ENCODE results near the gene ATP5F1D. TPM values are rescaled to one million over a fixed set of nuclear protein-coding genes. Genes with fewer than 3 reads are reported as not detected.
"Not testable (repeated sequence)": the region's sequence is repeated elsewhere in the genome, so short reads cannot be mapped to it uniquely, and the experiment has no call there.

The ATP5F1D gene
- total RNA-seq, 1 experiment from 2014 or later, result 37.0 TPM

DNA sequence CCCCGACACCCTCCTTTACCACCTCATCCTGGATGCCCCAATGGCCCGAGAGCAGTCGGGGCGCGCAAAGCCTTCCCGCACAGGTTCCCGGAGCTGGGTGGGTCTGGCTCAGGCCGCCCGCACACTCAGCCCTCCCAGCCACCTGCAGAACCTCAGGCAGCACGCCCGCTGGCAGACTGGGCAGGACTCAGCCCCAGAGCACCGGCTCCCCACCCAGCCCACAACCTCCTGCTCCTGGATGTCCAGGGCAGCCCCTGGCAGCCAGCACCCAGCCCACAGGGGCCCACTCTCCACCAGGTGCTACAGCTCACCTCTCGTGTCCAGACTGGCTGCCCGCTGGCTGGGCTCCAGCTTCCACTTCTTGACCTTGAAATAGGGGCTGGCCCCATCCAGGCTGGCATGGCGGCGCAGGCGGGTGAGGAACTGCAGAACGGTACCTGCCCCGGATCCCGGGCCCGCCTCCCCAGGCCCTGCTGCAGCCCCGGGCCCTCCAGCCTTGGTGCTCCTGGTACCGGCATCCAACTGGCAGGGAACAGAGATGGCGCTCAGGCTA is 8.4 kb upstream of the ATP5F1D start:
- no peak for DNase-seq (ENCODE audit: low spot score)

DNA sequence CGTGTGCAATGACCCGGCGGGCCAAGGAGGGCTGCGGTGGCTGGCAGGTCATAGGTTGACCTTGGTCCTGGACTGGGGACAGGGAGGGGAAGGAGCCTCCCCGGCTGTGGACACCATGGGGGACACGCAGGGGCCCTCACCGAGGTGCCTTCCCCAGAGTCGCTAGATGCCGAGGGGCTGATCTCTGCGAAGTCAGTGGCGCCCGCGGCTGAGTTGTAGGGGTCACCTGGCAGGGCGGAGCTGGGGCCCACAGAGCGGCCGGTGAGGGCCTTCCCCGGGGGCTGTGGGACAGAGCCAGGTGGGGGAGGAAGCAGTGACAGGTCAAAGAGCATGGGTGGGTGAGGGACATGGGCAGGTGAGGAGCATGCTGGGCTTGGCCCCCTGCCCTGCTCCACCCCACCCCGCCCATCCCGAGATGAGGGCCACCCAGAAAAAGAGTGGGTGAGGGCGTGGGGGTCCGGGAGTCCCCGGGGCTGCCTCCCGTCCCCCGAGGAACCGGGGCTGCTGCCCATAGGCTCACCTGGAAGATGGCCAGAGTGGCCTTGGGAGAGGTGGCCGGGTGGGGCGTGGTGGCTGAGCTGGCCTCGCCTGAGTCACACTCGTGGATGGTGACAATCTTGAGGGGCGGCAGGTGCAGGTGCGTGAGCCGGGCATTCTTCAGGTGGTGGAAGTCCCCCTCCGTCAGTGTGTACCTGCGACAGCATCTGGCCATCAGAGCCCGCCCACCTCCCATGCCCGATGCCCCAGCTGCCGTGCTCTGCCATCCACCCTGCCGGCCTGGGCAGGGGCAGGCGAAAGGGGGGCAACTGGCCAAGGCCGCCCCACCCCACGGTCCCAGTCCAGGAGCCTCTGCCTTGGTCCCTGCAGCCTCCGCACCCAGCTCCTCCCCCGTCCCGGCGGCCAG is 7.2 kb upstream of the ATP5F1D start:
- DNase-seq (ENCODE audit: low spot score), result no peak

DNA sequence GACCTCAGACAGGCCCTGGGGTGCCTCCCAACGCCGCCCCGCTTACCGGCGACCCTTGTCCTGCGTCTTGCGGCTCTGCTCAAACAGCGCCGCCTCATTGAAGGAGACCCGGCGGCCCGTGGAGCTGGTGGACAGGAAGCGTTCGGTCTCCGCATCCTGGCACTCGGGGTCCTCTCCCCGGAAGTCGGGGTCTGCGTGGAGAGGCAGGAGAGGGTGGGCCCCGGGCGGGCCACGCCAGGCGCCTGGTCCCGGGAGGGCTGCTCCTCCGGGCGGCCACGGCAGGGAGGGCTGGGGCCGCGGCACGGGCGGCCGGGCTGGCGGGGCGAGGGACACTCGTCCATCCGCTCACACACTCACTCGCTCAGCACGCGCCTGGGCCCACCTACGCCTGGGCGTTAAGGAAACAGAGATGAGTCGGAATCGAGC is 6.6 kb upstream of the ATP5F1D start:
- no peak for DNase-seq (ENCODE audit: low spot score)

DNA sequence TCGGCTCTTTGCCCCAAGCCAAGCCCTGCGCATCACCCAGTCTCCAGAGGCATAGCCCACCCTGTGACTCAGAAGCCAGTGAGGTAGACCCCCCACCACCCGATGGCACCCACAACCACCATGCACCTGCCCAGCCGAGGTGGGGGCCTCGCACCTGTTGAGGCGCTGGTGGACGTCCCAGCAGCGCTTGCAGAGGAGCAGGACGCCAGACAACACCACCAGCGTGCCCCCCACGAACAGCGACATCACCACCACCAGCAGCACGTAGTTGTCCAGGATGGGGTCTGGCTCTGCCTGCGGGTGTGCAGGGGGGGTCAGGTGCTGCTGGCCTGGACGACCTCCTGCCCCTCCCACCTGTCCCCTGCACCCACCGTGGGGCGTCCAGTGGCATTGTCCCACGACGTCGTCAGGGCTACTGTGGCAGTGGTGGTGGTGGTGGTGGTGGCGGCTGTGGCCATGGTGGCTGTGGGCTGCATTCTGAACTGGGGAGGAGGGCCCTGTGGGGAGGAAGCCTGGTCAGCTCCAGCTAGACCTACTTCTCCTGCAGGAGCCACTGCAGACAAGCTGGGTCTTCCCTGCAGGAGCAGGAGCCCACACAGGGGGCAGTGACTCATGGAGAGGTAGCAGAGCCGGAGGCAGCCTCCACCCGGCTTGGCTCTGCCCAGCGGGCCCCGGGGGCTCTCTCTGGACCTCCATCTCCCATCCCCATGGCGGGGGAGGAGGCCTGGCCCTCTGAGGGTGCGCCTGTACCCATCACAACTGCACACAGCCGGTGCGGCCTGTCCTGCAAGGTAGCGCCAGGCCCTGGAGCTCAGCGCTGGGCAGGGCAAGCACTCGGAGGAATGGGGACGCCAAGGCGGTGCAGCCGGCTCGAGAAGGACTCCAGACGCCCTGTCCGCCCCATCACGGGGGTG is 5.7 kb upstream of the ATP5F1D start:
- no peak for DNase-seq (ENCODE audit: low spot score)

DNA sequence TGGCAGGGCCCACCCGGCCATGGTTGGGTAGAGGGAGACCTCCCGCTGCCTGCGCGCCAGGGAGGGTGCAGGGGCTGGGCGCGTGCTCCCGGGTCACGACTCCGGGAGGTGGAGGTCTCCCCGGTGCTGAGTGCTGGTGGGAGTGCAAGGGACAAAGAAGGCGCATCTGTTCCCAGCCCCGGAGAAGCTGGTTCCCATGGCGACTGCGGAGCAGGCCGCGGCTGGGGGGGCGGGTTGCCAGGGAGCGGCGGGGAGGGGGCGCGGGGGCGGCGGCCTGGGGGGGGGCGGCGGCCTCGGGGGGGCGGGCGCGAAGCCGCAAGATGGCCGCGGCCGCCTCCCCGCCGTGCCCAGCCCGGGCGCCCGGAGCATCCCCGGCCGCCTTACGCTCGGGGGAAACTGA is 5.0 kb upstream of the ATP5F1D start:
- DNase-seq (ENCODE audit: low spot score), result no peak

DNA sequence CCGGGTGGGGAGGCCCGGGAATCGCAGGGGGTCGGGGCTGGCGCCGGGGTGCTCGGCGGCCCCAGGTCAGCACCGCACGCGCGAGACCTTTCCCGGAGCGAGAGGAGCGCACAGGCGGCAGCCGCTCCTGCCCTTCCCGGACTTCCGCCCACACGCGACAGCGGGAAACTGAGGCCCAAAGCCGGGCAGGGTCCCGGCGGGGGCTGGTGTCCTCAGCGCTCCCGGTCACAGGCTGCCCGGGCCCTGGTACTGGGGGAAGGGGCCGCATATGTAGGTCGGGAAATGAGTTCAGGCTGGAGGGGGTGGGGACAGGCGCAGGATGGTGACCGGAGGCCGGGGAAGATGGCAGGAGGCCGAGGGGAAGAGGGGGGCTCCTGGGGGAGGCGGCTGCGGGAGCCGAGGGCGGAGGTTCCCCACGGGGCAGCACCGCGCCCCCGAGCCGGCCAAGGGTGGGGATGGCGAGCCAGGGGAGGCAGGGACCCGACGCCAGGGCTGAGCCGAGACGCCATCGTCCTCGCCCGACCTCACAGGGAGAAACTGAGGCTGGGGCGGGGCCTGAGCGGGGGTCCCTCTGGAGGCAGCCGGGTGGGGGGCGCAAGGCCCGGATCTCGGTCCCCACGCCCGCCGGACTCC is 4.4 kb upstream of the ATP5F1D start:
- DNase-seq (ENCODE audit: low spot score), result no peak

DNA sequence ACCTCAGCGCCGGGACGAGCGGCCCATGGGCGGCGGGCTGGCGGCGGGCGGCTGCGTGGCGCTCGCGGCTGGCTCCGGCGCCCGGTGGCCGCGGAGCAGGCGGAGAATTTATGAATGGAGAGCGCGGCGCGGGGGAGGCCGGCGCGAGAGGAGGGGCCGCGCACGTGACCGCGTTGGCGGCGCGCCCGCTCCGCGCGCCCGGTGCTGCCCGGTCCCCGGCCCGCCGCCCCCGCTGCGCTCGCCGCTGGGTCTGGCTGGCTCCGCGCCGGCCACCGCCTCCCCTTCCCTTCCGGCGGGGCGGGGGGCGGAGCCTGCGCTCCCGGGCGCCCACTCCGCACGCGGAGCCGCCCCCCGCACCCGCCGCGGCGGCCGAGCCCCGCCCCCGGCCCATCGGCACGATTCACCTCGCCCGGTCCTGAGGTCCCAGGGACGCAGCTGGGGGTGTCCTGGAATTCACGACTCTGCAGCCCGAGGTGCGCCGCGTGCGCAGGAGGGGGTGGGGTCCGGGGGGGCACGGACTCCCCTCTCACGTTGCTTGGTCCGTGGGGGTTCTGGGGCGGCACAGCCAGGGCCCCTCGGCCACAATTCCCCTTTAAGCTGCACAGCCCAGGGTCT is 3.7 kb upstream of the ATP5F1D start, which contains the start of gene CBARP:
Gene CBARP, minus strand, starts transcription at position 252 of the 615 bp plus-strand sequence. CDS start 1,905 bp downstream, outside the sequence.
- no peak for DNase-seq (ENCODE audit: low spot score)

DNA sequence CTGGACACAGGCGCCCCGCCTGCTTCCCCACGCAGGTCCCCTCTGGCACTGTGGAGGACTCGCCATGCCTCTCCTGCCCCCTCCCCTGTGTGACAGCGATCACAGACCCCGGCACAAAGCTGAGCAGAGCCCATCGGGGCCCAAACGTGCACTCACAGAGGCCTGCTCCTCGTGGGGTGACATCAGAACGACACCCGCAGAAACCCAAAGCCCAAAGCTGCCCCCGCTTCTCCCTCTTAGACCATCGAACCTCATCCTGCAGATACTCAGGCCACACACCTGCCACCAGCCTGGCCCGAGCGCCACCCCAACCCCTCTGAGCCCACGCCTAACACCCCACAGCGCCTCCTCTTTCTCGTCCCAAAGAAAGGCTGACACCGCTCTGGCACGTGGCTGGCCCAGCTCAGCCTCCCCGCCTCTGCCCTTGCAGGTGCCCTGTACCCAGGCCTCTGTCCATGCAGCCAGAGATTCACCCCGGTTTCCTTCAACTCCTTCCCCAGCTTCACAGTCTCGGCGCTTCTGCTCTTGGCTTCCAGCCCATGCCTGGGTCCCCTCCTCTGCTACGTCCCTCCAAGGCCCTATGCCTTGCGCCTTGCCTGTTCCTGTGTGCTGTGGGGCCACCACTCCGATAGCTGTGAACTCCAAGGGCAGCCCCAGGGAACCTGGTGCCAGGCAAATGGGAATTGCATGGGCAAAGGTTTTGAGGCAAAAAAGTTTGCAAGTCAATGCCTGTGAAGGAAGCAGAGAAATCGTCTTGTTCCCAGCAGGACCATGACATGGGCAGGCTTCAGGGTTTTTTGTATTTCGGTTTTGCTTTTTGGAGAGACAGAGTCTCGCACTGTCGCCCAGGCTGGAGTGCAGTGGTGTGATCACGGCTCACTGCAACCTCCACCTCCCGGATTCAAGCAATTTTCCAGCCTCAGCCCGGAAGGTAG is 2.9 kb upstream of the ATP5F1D start:
- DNase-seq (ENCODE audit: low spot score), result no peak

DNA sequence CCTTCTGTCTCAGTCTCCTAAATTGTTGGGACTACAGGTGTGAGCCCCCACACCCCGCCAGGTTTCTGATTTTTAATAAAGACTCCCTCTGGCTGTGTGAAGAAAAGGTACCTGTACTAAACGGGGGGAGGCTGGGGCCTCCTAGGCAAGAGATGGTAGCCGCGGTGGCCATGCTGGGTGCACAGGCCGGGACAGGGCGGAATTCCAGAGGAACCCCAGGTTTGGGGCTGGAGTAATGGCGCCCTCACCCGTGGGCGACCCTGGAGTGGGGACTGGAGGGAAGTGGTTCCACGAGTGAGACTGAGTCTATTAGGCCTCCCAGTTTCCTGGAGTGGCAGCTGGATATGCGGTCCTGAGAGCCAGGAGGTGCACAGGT is 2.1 kb upstream of the ATP5F1D start:
- DNase-seq (ENCODE audit: low spot score), result no peak

DNA sequence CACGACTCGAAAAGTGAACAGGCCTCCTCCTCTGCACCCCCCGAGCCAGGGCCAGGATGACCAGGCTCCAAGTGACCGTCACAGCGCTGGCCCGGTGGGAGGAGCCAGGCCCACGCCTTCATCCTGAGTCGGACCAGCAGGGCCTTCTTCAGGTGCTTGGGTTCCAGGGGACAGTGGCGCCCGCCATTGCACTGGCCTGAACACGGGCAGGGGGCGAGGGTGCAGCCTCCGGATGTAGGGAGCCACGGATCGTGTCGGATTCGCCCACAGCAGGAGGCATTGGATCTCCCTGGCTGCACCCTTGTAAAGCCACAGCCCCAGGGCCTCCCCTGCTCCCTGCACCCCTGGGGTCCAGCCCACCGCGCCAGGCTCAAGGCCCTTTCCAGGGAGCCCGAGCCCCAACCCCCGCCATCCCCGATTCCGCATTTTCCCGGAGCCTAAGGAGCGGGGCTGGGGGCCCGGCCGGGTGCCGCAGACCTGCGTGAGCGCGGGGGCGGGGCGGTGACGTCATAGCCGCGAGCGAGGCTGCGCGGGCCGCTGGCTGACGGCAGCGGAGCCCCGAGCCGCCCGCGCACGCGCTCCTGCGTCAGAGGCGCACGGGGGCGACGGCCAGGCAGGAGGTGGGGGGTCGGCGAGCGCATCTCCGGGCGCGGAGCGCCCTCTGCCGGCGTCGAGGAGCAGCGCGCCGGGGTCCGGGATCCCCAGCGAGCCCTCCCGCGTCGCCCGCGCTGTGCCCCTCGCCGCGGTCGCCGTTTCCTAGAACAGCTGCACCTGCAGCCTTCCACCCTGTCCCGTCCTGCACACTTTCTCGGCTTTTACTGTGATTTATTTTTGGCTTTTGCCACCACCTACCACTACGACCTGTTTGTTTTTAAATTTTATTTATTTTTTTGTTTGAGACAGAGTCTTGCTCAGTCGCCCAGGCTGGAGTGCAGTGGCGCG is 1.5 kb upstream of the ATP5F1D start:
- peak; percentile 81 for DNase-seq (ENCODE audit: low spot score)

DNA sequence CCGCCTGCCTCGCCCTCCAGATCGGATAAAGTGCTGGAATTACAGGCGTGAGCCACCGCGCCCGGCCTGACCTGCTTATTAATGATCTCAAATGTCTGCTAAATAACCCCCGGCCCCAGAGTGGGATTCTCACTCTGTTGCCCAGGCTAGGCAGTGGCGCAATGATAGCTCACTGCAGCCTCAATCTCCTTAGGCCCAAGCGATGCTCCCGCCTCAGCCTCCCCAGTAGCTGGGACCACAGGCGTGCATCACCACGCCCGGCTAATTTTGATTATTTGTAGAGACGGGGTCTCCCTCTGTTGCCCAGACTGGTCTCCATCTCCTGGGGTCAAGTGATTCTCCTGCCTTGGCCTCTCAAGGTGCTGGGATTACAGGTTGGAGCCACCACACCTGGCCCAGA is 626 bp upstream of the ATP5F1D start:
- no peak for DNase-seq (ENCODE audit: low spot score)

DNA sequence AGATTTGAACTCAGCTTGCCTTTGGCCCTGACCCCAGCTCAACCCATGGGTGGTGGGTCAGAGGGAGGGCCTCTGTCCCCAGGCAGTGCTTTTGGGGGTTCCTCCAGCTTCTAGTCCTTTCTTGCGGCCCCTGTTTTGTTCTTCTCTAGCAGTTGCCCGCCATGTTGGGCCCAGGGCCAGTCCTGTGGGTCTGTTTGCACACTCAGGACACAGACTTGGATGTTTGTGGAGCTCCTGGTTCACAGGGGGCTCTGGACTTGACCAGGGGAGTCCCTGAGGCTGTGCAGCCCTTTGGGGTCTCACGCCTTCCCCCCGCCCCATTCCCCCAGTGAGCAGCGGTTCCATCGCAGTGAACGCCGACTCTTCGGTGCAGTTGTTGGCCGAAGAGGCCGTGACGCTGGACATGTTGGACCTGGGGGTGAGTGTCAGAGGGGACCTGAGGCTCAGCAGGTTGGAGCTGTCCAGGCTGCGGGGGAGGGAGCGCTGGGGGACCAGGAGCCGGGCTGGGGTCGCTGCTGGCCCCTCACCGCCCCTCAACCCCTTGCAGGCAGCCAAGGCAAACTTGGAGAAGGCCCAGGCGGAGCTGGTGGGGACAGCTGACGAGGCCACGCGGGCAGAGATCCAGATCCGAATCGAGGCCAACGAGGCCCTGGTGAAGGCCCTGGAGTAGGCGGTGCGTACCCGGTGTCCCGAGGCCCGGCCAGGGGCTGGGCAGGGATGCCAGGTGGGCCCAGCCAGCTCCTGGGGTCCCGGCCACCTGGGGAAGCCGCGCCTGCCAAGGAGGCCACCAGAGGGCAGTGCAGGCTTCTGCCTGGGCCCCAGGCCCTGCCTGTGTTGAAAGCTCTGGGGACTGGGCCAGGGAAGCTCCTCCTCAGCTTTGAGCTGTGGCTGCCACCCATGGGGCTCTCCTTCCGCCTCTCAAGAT is 2.5 kb downstream of the ATP5F1D start:
- peak; percentile 76 for DNase-seq (ENCODE audit: low spot score)

DNA sequence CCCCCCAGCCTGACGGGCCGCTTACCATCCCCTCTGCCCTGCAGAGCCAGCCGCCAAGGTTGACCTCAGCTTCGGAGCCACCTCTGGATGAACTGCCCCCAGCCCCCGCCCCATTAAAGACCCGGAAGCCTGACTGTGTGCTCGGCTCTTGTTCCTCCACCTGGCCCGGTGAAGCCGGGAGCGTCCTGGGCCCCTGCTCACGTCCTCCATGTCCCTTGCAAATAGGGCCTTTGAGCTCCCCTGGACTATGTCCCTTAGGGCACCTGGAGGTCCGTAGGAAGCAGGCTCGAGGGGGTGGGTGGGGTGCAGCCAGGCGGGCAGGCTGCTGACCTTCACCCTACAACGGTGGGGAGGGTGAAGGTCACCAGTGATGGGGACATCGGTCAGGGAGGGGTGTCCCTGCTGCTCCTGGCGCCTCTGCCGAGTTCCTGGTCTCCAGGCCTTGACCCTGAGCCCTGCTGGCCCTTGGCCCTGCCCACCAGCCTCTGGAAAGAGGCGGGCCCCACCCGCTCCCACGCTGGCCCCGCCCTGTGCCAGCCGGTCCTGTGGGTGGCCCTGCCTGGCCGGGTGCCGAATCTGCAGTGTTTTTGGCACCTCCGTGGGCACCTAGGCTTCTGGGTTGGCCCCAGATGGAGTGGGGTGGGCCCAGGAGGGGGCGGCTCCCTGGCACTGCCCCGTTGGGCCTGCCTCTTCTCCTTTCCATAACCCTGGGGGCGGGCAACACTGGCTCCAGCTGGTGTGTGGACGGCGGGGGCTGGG is 3.3 kb downstream of the ATP5F1D start:
- DNase-seq (ENCODE audit: low spot score), result no peak

DNA sequence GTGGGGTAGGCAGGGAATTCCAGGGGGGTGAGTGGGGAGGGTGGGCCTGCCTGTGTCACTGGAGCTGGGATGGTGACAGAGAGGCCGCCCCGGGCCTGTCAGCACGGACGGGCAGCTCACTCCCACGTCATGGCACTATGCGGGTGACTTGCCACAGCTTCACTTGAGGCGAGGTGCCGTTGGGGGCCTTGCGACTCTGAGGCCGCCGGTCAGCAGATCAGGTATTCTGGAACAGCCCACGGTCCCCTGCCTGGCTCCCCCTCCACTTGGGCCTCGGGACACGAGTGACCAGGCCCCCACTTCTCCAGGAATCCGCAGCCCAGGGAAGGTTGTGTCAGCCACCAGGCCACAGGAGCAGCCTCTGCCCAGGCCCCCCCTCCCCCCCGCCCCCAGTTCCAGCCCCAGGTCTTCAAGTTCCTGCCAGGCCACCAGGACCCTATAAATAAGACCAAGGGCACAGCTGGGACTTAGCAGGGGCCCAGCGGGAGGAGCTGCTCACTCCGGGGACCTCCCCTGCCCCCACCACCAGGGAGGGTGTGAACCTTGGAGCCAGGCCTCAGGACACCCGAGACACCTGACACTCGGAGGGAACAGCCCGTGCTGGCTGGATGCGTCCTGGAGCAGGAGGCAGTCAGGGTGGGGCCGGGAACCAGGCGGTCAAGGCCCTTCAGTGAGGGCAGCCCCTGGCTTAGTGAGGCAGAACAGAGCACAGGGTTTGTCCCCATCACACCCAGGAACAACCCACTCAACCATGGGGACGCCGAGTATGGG is 4.1 kb downstream of the ATP5F1D start:
- no peak for DNase-seq (ENCODE audit: low spot score)

DNA sequence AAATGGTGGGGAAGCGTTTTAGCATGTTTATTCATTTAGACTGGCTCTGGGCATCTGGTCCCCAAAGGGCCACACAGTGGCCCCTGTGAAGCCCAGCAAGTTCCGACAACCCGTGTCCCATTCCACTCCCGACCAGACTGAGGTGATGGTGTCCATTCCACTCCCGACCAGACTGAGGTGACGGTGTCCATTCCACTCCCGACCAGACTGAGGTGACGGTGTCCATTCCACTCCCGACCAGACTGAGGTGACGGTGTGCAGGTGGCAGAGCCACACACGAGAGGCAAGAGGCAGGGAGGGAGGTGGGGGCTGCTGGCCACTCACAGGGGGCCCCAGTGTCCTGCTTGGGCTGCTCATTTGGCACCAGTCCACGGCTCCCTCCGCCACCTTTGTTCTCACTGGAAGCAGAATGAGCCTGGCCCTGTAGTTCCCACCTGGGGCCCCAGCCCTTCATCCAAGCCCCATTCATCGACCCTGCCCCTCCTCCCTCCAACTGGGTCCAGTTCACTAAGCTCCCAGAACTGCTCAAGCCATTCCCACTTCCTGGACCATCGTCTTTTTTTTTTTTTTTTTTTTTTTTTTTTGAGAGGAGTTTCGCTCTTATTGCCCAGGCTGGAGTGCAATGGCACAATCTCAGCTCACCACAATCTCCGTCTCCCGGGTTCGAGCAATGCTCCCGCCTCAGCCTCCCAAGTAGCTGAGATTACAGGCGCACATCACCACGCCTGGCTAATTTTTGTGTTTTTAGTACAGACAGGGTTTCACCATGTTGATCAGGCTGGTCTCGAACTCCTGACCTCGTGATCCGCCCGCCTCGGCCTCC is 4.9 kb downstream of the ATP5F1D start:
- not testable (repeated sequence) for DNase-seq (ENCODE audit: low spot score)
